Activated naive CD8-positive, alpha-beta T cell treated with anti-CD3 and anti-CD28 coated beads, Interleukin-2, amount 10 ng/mL, durations not matched to agents 7 days and 5 days (primary cell): ENCODE data around the gene TSHZ2. TPM values are rescaled to one million over a fixed set of nuclear protein-coding genes. Genes with fewer than 3 reads are reported as not detected.
"Not testable (repeated sequence)": the region's sequence is repeated elsewhere in the genome, so short reads cannot be mapped to it uniquely, and the experiment has no call there.

Source experiments
- ATAC-seq: fragments of 150-1000 bp; cut with Tn5 transposase; one replicate; pipeline ENCODE4 v1.10.0; 2021; ENCODE audit warnings: low read depth, moderate library complexity
- POLR2A ChIA-PET: fragments of 350-600 bp; sonication (Branson Sonifier 250); formaldehyde crosslinking; loops from one replicate; lab custom pipeline; 2021; ENCODE audit warnings: antibody characterized with exemption; lab: Charles Lee
- DNase-seq: peaks from one replicate; pipeline ENCODE4 v3.0.0; 2021
- H3K27ac Mint-ChIP-seq: one replicate; pipeline ENCODE4 v1.8.0; 2022; ENCODE audit warnings: mild to moderate bottlenecking, mixed read lengths
- H3K27me3 Mint-ChIP-seq: one replicate; pipeline ENCODE4 v1.8.0; 2022; ENCODE audit warnings: mild to moderate bottlenecking, moderate library complexity, mixed read lengths
- H3K36me3 Mint-ChIP-seq: one replicate; pipeline ENCODE4 v1.8.0; 2021; ENCODE audit warnings: mild to moderate bottlenecking, mixed read lengths
- H3K4me1 Mint-ChIP-seq: one replicate; pipeline ENCODE4 v1.8.0; 2021; ENCODE audit warnings: mixed read lengths
- H3K4me3 Mint-ChIP-seq: one replicate; pipeline ENCODE4 v1.8.0; 2022; ENCODE audit warnings: mild to moderate bottlenecking, moderate library complexity, mixed read lengths
- H3K9me3 Mint-ChIP-seq: one replicate; pipeline ENCODE4 v1.8.0; 2021; ENCODE audit warnings: mixed read lengths
- total RNA-seq, 2 experiments: library from RNA; stranded (reverse); gene quantifications; one replicate each; pipeline ENCODE4 v1.2.3, GENCODE V29; 2021

TSHZ2 gene
- total RNA-seq, 2 experiments from 2014 or later = 0.44 to 0.54 TPM

DNA sequence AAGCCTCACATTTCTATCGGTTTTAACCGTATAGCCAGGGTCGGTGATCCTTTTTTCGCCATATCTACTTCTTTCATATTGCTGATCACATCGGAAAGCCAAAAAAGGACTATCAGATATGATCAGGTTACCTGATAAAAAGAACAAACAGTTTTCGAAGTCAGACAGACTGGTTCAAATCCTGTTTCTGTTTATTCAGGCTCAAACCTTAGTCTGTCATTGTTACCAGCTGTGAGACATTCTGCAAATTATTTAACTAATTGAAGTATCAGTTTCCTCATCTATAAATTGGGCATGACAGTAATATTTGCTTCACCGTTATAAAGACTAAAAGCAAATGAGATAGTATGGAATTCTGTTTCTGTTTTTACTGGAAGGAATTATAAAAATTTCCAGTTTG, 111.3 kb downstream of the TSHZ2 start:
- H3K4me3 Mint-ChIP-seq = no peak overlapping the region
- DNase-seq = no peak
- H3K9me3 Mint-ChIP-seq = peaks cover 1% of the 10 kb centered on the region
- no peak for ATAC-seq
- H3K27me3 Mint-ChIP-seq = no peaks in the 10 kb centered on the region
- H3K36me3 Mint-ChIP-seq = no peaks in the 10 kb centered on the region
- peaks cover 3% of the 10 kb centered on the region for H3K4me1 Mint-ChIP-seq
- POLR2A ChIA-PET = no interaction called here
- no peak overlapping the region for H3K27ac Mint-ChIP-seq

DNA sequence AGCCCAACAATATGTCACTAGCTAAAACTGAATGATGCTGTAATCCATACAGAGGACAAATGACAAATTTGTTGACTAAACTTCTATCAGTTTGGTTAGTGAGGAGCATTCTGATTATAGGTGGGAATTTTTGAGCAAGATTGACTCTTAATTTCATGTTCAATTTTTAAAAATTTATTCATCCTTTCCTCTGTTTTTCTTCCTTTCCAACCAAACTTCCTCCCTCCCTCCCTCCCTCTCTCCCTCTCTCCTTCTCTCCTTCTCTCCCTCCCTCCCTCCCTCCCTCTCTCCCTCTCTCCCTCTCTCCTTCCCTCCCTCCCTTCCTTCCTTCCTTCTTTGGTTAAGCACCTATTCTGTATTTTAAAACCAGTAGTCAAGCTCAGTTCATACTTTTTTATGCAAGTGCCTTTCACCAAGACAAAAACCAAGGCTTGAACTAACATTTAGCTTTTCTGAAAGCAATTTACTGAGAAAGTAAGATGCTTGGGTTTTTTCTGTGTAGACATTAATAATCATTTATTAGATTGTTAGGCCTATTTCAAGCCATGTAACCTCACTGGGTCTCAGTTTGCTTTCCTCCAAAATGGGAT, 112.3 kb downstream of the TSHZ2 start:
- peaks cover 3% of the 10 kb centered on the region for H3K4me1 Mint-ChIP-seq
- no peaks in the 10 kb centered on the region for H3K36me3 Mint-ChIP-seq
- no peak overlapping the region for H3K4me3 Mint-ChIP-seq
- ATAC-seq (no peak), DNase-seq (no peak)
- POLR2A ChIA-PET = no interaction called here
- no peak overlapping the region for H3K27ac Mint-ChIP-seq
- H3K9me3 Mint-ChIP-seq = peaks cover 1% of the 10 kb centered on the region
- H3K27me3 Mint-ChIP-seq = no peaks in the 10 kb centered on the region

DNA sequence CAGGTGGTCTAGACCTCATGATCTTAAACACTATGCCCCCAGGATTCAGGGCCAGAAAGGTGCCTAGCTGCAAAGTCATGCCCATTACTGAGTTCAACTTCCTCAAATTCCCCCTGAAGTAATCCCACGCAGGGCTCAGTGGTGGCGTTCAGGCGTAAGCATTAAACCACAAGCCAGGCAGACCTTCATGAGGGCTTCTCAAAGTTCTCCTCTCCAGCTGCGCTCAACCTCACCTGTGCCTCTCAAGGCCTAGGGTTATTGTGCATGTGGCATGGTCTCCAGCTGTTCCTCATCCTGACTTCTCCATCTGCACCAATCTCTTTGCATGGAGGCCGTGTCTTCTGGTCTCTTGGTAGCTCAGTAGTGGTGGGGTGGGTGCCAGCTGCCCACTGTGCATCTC, 113.6 kb downstream of the TSHZ2 start:
- DNase-seq (no peak), ATAC-seq (no peak)
- POLR2A ChIA-PET = no interaction called here
- Mint-ChIP-seq H3K4me3 (no peak overlapping the region), H3K4me1 (peaks cover 3% of the 10 kb centered on the region), H3K27ac (no peak overlapping the region), H3K27me3 (no peaks in the 10 kb centered on the region), H3K9me3 (peaks cover 1% of the 10 kb centered on the region), H3K36me3 (no peaks in the 10 kb centered on the region)

DNA sequence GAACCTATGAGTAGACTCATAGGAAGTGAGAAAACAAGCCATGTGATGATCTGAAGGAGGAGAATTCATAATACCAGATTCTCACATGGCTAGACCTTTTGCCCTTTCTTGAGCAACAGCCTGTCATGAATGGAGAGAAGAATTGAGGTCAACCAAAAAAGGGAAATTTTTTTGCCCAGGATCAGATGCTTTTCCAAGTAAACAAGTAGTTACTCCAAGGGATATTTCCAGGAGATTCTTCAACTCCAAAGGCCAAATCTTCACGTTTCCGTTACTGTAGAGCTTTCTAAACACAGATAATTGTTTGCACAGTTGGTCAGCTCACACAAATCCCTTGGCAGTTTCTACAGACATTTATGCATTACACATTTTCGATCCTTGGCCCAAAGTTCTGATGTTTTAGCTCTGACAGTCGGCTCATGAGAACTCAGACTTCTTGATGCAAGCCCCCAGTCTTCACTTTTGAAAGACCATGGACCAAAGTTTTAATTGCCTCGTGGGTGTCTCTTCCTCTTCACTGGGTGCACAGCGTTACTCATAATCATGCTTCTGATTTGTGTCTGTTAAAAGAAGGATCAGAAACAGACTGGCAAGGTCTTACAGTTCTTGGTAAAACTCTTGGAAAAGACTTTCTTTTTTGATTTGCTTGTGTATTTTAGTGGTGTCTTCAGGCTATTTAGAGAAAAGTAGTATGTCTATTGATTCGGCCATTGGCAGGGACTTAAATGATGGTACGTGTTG, 115.0 kb downstream of the TSHZ2 start:
- H3K36me3 Mint-ChIP-seq = no peaks in the 10 kb centered on the region
- POLR2A ChIA-PET = no interaction called here
- no peaks in the 10 kb centered on the region for H3K27me3 Mint-ChIP-seq
- ATAC-seq (no peak), DNase-seq (no peak)
- no peaks in the 10 kb centered on the region for H3K4me1 Mint-ChIP-seq
- H3K9me3 Mint-ChIP-seq = peaks cover 1% of the 10 kb centered on the region
- H3K4me3 Mint-ChIP-seq = no peak overlapping the region
- H3K27ac Mint-ChIP-seq = no peak overlapping the region

DNA sequence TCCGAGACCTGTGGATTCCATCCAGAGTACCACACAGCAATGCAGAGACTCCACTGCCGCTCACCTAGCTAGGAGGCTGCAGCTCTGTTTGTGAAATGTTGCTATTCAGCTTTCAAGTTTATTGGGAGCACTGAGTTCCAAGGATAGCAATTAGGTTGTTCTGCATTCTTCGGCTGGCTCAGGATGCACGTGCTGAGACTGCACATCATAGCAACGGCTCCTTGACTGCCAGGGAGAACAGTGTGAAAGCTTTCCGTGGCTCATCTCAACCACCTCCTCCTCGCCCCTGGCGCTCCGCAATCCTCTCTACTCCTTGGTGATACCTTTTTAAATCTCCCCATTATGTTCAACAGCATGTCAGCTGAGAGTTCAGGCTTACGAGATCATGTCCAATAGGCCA, 116.6 kb downstream of the TSHZ2 start:
- H3K9me3 Mint-ChIP-seq = peaks cover 1% of the 10 kb centered on the region
- POLR2A ChIA-PET = no interaction called here
- H3K36me3 Mint-ChIP-seq = no peaks in the 10 kb centered on the region
- no peaks in the 10 kb centered on the region for H3K27me3 Mint-ChIP-seq
- no peak overlapping the region for H3K4me3 Mint-ChIP-seq
- ATAC-seq = no peak
- DNase-seq = no peak
- H3K4me1 Mint-ChIP-seq = no peaks in the 10 kb centered on the region
- no peak overlapping the region for H3K27ac Mint-ChIP-seq

DNA sequence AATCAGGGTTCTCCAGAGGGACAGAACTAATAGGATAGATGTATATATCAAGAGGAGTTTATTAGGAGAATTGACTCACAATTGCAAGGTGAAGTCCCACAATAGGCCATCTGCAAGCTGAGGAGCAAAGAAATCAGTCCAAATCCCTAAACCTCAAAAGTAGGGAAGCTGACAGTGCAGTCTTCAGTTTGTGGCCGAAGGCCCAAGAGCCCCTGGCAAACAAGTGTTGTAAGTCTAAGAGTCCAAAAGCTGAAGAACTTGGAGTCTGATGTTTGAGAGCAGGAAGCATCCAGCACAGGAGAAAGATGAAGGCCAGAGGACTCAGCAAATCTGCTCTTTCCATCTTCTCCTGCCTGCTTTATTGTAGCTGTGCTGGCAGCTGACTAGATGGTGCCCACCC, 117.7 kb downstream of the TSHZ2 start:
- not testable (repeated sequence) for H3K36me3 Mint-ChIP-seq, ATAC-seq, DNase-seq, H3K27ac Mint-ChIP-seq, H3K4me1 Mint-ChIP-seq, H3K9me3 Mint-ChIP-seq, H3K27me3 Mint-ChIP-seq, H3K4me3 Mint-ChIP-seq
- POLR2A ChIA-PET = interaction anchor here (0.6 kb wide), 1 partner anchor 1093 kb away, joined by 3 read pairs; no protein-coding TSS in a partner anchor

DNA sequence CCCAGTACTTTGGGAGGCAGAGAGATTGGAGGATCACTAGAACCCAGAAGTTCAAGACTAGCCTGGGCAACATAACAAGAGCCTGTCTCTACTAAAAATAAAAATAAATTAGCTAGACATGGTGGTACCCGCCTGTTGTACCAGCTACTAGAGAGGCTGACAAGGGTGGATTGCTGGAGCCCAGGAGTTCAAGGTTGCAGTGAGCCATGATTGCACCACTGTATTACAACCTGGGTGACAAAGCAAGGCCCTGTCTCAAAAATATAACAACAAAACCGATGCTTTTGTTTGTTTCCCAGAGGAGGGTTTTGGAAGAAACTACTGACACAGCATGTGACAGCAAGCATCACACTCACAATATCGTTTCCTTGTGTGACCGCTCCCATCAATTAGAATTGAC, 119.6 kb downstream of the TSHZ2 start:
- Mint-ChIP-seq H3K27ac (no peak overlapping the region), H3K4me3 (no peak overlapping the region), H3K4me1 (no peaks in the 10 kb centered on the region), H3K9me3 (peaks cover 1% of the 10 kb centered on the region), H3K27me3 (no peaks in the 10 kb centered on the region), H3K36me3 (no peaks in the 10 kb centered on the region)
- POLR2A ChIA-PET = no interaction called here
- DNase-seq = no peak
- no peak for ATAC-seq

DNA sequence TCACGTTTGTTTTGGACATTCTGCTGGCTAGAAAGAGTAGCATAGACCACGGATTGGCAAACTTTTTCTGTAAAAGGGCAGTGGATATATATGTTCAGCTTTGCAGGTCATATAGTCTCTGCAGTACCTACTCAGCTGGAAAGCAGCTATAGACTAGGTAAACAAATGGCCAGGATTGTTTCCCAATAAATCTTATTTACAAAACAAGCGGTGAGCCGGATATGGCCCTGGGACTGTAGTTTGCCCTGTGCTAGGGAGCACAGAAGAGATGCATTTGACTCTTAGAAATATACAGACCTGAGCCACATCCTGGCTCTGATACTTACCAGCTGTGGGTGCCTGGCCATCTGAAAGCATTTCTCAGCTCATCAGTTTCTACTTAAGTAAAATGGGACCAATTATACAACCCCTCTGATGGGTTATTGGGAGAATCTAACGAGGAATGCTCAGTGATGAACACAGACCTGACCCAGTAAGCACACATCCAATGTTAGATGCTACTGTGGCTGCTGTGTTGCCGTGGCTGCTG, 120.7 kb downstream of the TSHZ2 start:
- Mint-ChIP-seq H3K4me1 (no peaks in the 10 kb centered on the region), H3K4me3 (no peak overlapping the region), H3K27ac (no peak overlapping the region), H3K27me3 (no peaks in the 10 kb centered on the region), H3K36me3 (no peaks in the 10 kb centered on the region), H3K9me3 (no peaks in the 10 kb centered on the region)
- ATAC-seq (no peak), DNase-seq (no peak)
- POLR2A ChIA-PET = no interaction called here

DNA sequence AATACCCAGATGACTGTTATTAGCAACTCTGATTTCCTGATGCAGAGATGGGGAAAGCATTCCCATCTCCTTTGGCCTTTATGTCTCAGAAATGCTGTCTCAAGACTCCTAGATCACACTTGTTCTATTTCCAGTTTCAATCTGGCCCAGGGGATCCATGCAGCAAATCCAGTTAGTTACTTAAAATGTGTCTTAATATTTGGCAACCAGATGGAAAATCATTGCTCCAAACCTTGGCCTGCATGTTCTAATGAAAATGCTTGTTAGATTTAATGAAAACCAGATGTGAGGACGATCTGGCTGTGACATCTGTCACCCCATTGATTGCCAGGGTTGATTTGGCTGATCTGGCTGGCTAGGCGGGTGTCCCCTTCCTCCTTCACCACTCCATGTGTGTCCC, 125.2 kb downstream of the TSHZ2 start:
- Mint-ChIP-seq H3K27ac (no peak overlapping the region), H3K9me3 (peaks cover 3% of the 10 kb centered on the region), H3K4me3 (no peak overlapping the region), H3K4me1 (no peaks in the 10 kb centered on the region), H3K27me3 (no peaks in the 10 kb centered on the region), H3K36me3 (no peaks in the 10 kb centered on the region)
- POLR2A ChIA-PET = no interaction called here
- no peak for ATAC-seq
- DNase-seq = no peak

DNA sequence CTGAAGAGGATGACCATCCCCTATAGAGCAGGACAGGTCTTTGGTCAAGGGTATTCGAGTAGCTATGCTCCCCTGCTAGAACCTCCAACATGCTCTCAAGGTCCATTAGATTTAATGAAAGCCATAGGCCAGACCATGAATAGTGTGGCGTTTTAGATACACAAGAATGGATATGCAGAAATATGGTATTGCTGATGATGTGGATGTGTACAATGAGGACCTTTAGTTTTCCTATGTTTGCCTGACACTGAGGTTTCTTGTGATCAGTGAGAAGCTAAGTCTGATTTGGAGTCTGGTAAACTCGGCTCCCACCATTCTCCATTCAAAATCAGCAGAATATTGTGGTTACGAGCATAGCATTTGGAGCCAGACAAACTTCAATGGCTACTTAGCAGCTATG, 125.6 kb downstream of the TSHZ2 start:
- no peaks in the 10 kb centered on the region for H3K4me1 Mint-ChIP-seq
- H3K9me3 Mint-ChIP-seq = peaks cover 3% of the 10 kb centered on the region
- no peak overlapping the region for H3K27ac Mint-ChIP-seq
- H3K27me3 Mint-ChIP-seq = no peaks in the 10 kb centered on the region
- no peaks in the 10 kb centered on the region for H3K36me3 Mint-ChIP-seq
- no peak overlapping the region for H3K4me3 Mint-ChIP-seq
- ATAC-seq (no peak), DNase-seq (no peak)
- POLR2A ChIA-PET = no interaction called here

DNA sequence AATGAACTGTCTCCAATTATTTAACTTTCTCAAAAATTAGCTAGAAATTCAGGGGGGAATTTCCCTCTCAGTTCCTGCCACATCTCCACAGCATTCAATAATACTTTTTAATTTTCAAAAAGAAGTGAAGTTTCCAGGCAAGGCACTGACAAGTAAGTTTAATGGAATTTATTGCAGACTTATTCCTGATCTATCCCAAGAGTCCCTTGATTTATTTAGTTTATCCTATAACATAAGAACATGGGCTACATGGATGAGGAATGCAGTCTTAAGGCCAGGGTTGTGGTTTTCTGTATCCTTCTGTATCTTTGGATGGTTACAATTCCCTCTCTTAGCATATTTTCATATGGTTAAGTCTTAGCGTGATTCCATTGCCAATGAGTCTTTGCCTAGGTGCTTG, 126.5 kb downstream of the TSHZ2 start:
- Mint-ChIP-seq H3K4me3 (no peak overlapping the region), H3K27ac (no peak overlapping the region), H3K27me3 (no peaks in the 10 kb centered on the region), H3K36me3 (no peaks in the 10 kb centered on the region), H3K9me3 (peaks cover 3% of the 10 kb centered on the region), H3K4me1 (no peaks in the 10 kb centered on the region)
- ATAC-seq = no peak
- POLR2A ChIA-PET = no interaction called here
- DNase-seq = no peak

DNA sequence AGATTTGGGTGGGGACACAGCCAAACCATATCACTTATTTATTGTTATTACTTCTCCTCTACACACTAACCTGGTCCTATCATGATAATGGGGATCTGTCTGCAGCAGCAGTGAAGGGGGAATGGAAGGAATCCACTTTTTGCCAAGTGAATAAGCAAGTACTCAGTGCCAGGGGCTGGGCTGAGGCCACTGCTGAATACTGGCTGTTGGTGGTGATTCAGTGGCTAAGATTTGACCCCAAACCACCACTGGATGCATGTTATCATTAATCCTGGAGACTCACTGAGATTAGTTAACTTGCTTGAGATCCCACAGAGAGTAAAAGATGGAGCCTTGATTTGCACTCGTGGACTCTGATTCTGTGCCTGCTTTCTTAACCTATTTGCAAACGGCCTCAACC, 127.7 kb downstream of the TSHZ2 start:
- no peaks in the 10 kb centered on the region for H3K4me1 Mint-ChIP-seq
- POLR2A ChIA-PET = no interaction called here
- H3K27me3 Mint-ChIP-seq = no peaks in the 10 kb centered on the region
- DNase-seq = no peak
- H3K27ac Mint-ChIP-seq = no peak overlapping the region
- no peaks in the 10 kb centered on the region for H3K36me3 Mint-ChIP-seq
- no peak overlapping the region for H3K4me3 Mint-ChIP-seq
- no peak for ATAC-seq
- peaks cover 3% of the 10 kb centered on the region for H3K9me3 Mint-ChIP-seq

DNA sequence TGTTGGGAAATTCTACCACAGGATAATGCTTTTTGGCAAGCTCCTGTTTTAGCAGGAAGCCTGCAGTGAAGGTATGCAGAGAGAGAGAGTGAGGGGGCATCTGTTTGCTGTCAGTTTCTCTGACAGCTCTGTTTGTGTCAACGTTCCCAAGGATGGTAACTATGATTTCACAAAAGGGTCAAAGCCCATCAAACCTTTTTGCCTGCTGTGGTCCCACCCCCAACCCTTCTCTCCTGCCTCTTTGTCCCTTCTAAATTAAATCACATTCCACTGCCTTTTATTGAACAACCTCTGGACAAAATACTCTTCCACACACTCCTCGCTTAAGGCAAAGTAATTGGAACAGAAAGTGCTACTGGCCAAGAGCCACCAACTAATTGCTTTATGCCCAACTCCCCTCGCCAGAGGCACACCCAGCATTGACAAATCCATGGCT, 128.3 kb downstream of the TSHZ2 start:
- no peak for ATAC-seq
- DNase-seq = no peak

More for the DNA sequence above, 128.3 kb downstream of the TSHZ2 start:
- Mint-ChIP-seq H3K36me3 (no peaks in the 10 kb centered on the region), H3K9me3 (peaks cover 3% of the 10 kb centered on the region), H3K4me3 (no peak overlapping the region), H3K27ac (no peak overlapping the region), H3K27me3 (no peaks in the 10 kb centered on the region), H3K4me1 (no peaks in the 10 kb centered on the region)
- POLR2A ChIA-PET = no interaction called here
